Adrenal gland (tissue), 12 donors: ENCODE results near the gene NRXN2. TPM values are rescaled to one million over a fixed set of nuclear protein-coding genes. Genes with fewer than 3 reads are reported as not detected.
A peak's percentile ranks its signal among the peaks of the same experiment; 100 is the strongest.

Experiments
- DNase-seq, 7 donors: peaks; one replicate each; pipeline ENCODE4 v3.0.0-alpha.2; 2019 to 2020
- H3K27ac ChIP-seq, 5 donors: fragments of 200-600 bp; sonication (generic) in 4 of 5; 1 replicate in 3 of 5; 2 replicates in 2 of 5; pipeline versions ENCODE4 v1.5.1 to v1.8.0; 2016 to 2020; ENCODE audit warnings: mild to moderate bottlenecking in 1 of 5
- H3K27me3 ChIP-seq: fragments of 200-600 bp; 2 replicates; pipeline ENCODE4 v1.8.0; 2021
- H3K36me3 ChIP-seq, 2 donors: fragments of 200-600 bp; replicated peaks in 1 of 2; 1 replicate in 1 of 2; 2 replicates in 1 of 2; pipeline versions ENCODE4 v1.5.1 to v1.8.0; 2018 to 2022
- H3K4me1 ChIP-seq, 2 donors: fragments of 200-600 bp; replicated peaks in 1 of 2; 1 replicate in 1 of 2; 2 replicates in 1 of 2; pipeline versions ENCODE4 v1.5.1 to v1.8.0; 2018 to 2021
- H3K4me3 ChIP-seq, 4 donors: fragments of 200-600 bp; sonication (generic) in 3 of 4; one replicate each; pipeline ENCODE4 v1.5.1; 2016 to 2018
- H3K9me3 ChIP-seq, 3 donors: fragments of 200-600 bp; sonication (generic) in 1 of 3; replicated peaks in 1 of 3; 1 replicate in 2 of 3; 2 replicates in 1 of 3; pipeline versions ENCODE4 v1.5.1 to v1.8.0; 2016 to 2021
- POLR2A ChIP-seq, 2 donors: fragments of 450-650 bp; IDR thresholded peaks; one replicate each; pipeline ENCODE4 v1.6.1; 2017; ENCODE audit warnings: antibody characterized with exemption in 2 of 2, mild to moderate bottlenecking in 2 of 2, moderate library complexity in 1 of 2
- WGBS, 4 donors: extraction: QIAGEN DNeasy Blood & Tissue Kit in 2 of 4; methylation state at CpG; one replicate each; pipeline versions ENCODE4 v1.1.5 to v1.1.7; 2013 to 2017; 5-methylcytosine and 5-hydroxymethylcytosine counted together
- intact Hi-C, 2 donors: fragments of 100-400 bp; cut with DNase I; formaldehyde crosslinking; loops; one replicate each; pipeline versions ENCODE4 v1.14.1 to v1.15.0; 2022 to 2023
- polyA plus RNA-seq, 3 donors: library from polyadenylated mRNA; stranded (reverse); fragments of 200-250 nt in 2 of 3; fragments of 350-450 nt in 1 of 3; fragmentation: Illumina TruSeq in 1 of 3; extraction: RNeasy Lipid Tissue Mini Kit (QIAGEN cat#74804) in 1 of 3; gene quantifications; one replicate each; pipeline ENCODE4 v1.2.3, GENCODE V29; 2013 to 2014
- total RNA-seq, 9 donors: library from RNA; depleted of rRNA in 4 of 9; stranded (reverse); fragments of >200 nt in 4 of 9; fragments of 120-200 nt in 1 of 9; fragmentation: NEBNext Ultra II Directional in 1 of 9; extraction: Animal tissue kit (Norgen Biotek cat#: 25700) in 1 of 9; gene quantifications; one replicate each; pipeline versions ENCODE4 v1.1.0 to v1.2.4, GENCODE V29; 2013 to 2023
- TF ChIP-seq, protein P1 (sequence below), 6 experiments: fragments of 450-650 bp in 4 of 6; fragments of 200-600 bp in 2 of 6; sonication (generic) in 1 of 6; IDR thresholded peaks; 1 replicate in 5 of 6; 2 replicates in 1 of 6; pipeline versions ENCODE4 v1.5.1 to v1.8.0; 2016 to 2021; ENCODE audit warnings: antibody characterized with exemption in 6 of 6, mild to moderate bottlenecking in 2 of 6, moderate library complexity in 1 of 6
- donor health status: healthy with polysubstance abuse.
- donor health status: Bipolar disorder and iron deficiency.
- donor health status: DM: yes; HTN: yes; CAD: no.
- donor health status: DM: no; HTN: no; CAD: no.
- donor health status: DM: no; HTN: no; CAD: no.
- donor health status: DM: yes; HTN: yes; CAD: no.

Gene NRXN2
- total and polyA plus RNA-seq, 12 donors: 1.7 to 17.1 (median 4.9) TPM

DNA sequence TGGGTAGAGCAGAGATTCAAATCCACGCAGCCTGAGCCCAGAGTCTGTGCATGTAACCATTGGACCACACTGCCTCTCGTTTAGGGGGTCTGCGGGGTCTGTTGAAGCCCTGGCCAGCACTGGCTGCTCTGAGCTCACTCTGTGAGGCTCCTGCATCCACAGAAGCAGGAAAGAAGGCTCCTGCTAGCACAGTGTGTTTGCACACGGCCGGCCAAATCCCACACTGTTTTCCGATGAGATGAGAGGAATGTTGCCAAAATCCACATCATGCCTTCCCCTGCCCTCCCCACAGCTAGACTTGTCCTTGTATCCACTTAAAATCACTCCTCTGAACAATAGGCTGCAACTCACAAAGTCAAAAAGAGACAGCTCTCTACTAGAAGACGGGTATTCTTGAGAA is 142.6 kb downstream of the NRXN2 start:
- no peak for DNase-seq
- Histone ChIP-seq H3K4me1 (no peaks in the 10 kb centered on the region), H3K4me3 (no peak overlapping the region), H3K27me3 (no peaks in the 10 kb centered on the region), H3K27ac (no peak overlapping the region), H3K36me3 (no peaks in the 10 kb centered on the region), H3K9me3 (no peaks in the 10 kb centered on the region)
- 33 to 65% (median 47%) methylated on average over 5 to 7 of the region's 7 CpGs for WGBS, 4 donors
- no peak for TF ChIP-seq POLR2A (IDR thresholded peaks at IDR 0.05)
- TF ChIP-seq, protein P1, sequence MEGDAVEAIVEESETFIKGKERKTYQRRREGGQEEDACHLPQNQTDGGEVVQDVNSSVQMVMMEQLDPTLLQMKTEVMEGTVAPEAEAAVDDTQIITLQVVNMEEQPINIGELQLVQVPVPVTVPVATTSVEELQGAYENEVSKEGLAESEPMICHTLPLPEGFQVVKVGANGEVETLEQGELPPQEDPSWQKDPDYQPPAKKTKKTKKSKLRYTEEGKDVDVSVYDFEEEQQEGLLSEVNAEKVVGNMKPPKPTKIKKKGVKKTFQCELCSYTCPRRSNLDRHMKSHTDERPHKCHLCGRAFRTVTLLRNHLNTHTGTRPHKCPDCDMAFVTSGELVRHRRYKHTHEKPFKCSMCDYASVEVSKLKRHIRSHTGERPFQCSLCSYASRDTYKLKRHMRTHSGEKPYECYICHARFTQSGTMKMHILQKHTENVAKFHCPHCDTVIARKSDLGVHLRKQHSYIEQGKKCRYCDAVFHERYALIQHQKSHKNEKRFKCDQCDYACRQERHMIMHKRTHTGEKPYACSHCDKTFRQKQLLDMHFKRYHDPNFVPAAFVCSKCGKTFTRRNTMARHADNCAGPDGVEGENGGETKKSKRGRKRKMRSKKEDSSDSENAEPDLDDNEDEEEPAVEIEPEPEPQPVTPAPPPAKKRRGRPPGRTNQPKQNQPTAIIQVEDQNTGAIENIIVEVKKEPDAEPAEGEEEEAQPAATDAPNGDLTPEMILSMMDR (IDR thresholded peaks at IDR 0.05): no peak
- intact Hi-C loops: no loop called here

DNA sequence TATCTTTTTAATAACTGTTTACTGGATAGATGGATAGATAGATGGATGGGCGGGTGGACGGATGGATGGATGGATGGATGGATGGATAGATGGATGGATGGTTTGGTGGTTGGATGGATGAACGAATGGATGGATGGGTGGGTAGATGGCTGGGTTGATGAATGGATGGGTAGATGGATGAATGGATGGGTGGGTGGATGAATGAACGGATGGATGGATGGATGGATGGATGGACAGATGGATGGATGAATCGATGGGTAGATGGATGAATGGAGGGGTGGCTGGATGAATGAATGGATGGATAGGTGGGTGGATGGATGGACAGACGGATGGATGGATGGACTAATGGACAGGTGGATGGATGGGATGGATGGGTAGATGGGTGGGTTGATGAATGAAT is 145.8 kb downstream of the NRXN2 start:
- no peaks in the 10 kb centered on the region for H3K4me1 ChIP-seq
- no peak overlapping the region for H3K4me3 ChIP-seq
- 83 to 88% (median 86%) methylated on average over 6 of the region's 6 CpGs for WGBS, 4 donors
- H3K9me3 ChIP-seq: no peaks in the 10 kb centered on the region
- H3K36me3 ChIP-seq: no peaks in the 10 kb centered on the region
- no peak for TF ChIP-seq POLR2A (IDR thresholded peaks at IDR 0.05)
- TF ChIP-seq, protein P1 (IDR thresholded peaks at IDR 0.05): no peak
- intact Hi-C loops: no loop called here
- DNase-seq: no peak
- no peaks in the 10 kb centered on the region for H3K27me3 ChIP-seq
- no peak overlapping the region for H3K27ac ChIP-seq

DNA sequence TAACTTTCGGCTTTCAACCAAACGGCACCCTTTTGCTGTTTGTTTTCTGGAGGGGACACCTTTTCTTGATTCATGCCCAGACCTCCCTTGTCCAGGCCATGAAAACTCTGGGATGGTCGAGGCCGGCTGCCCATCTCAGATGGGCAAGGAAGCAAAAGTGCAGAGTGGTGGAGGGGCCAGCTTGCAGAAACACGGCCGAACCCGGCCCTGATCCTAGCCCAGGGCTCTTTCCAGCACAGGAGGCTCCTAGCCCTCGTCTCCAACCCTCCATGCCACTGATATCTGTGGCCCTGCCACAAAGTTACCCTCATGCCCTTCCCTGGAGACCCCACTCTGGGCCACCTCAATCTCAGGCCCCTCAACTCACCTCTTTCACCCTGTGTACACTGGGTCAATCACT is 150.9 kb downstream of the NRXN2 start:
- Histone ChIP-seq H3K27me3 (no peaks in the 10 kb centered on the region), H3K4me3 (no peak overlapping the region), H3K9me3 (no peaks in the 10 kb centered on the region), H3K4me1 (peaks cover 0 to under 1% of the 10 kb centered on the region in 2 donors), H3K27ac (no peak overlapping the region), H3K36me3 (no peaks in the 10 kb centered on the region)
- peak in 1 of 7 donors; percentile 5 for DNase-seq
- intact Hi-C loops: no loop called here
- TF ChIP-seq, protein P1 (IDR thresholded peaks at IDR 0.05): no peak
- no peak for TF ChIP-seq POLR2A (IDR thresholded peaks at IDR 0.05)
- 78 to 82% (median 79%) methylated on average over 8 of the region's 8 CpGs; no CpG with 5 or more reads in 1 of the 4 donors for WGBS, 4 donors

DNA sequence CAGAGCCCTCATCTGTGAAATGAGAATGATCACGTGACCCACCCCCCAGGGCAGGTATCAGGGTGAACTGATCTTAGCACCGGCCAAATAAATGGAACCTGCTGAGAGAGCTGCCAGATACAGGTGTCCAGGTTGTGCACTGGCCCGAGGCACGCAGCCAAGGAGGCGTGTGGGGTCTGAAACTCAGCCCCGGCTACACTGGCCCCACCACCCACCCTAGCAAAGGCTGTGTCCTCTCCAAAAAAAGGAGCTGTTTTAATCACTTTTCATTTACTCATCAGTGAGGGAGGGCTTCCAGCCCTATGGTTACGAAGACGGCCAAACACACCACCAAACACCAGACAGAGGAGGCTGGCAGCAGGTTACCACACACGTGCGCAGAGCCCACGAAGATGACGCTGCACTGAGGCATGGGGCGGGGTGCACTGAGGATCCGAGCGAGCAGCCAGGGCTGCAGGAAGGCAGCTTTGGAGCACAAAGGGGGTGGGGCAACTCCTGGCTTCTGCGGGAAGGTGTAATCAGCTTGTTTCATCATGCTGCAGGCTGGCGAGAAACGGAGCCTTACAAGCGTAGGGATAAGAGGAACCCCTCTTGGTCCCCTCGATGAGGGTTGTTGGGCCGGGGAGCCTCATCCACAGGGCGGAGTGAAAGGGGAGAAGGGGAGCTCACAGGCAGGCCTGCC is 151.4 kb downstream of the NRXN2 start:
- H3K27me3 ChIP-seq: no peaks in the 10 kb centered on the region
- no peaks in the 10 kb centered on the region for H3K9me3 ChIP-seq
- TF ChIP-seq POLR2A (IDR thresholded peaks at IDR 0.05): no peak
- TF ChIP-seq, protein P1 (IDR thresholded peaks at IDR 0.05): no peak
- peaks cover 0 to 6% of the 10 kb centered on the region in 2 donors for H3K4me1 ChIP-seq
- H3K27ac ChIP-seq: no peak overlapping the region
- H3K4me3 ChIP-seq: no peak overlapping the region
- intact Hi-C loops: no loop called here
- WGBS, 4 donors: 57 to 75% (median 67%) methylated on average over 20 to 22 of the region's 22 CpGs
- no peaks in the 10 kb centered on the region for H3K36me3 ChIP-seq
- DNase-seq: peak in 3 of 7 donors; percentile 51 to 72 (median 53)
